COLO668 (cell line): ENCODE results near the gene SYNE2.
A peak's percentile ranks its signal among the peaks of the same experiment; 100 is the strongest.

Experiments
- DNase-seq: peaks from one replicate; lab custom pipeline; 2025; ENCODE audit not compliant: unreplicated experiment; lab: John Stamatoyannopoulos, UW

The SYNE2 gene

DNA sequence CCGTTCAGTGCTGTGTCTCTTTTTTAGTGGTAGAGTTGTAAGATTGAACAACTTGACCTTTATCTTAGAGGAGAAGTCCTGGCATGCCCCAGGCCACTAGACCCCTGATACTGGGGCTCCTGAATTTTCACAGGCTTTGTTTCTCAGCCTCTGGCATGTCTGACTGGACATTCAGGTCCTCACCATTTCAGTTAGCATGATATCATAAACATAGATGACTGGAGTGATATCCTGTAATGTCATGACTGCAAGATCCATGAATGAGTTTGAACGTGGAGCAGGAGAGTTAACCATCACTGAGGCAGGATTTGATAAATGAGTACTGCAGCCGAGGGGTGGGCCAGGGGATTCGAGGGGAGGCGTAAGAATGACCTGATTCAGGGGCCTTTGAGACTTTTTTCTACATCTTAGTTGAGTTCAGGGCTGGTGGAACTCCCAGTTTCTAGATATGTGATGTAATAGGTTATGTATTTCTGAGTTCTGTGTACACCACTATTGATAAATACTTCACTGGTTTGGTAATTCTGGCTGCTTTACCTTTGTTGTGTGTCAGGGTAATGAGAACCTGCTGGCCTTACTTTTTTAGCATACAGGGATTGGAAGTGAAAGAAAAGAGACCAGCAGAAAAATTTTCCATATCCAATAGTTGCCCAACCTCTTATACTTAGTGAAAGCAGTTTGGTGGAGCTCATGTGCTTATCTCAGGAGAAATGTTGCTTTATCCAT lies 217.0 kb downstream of the SYNE2 start:
- no peak for DNase-seq

DNA sequence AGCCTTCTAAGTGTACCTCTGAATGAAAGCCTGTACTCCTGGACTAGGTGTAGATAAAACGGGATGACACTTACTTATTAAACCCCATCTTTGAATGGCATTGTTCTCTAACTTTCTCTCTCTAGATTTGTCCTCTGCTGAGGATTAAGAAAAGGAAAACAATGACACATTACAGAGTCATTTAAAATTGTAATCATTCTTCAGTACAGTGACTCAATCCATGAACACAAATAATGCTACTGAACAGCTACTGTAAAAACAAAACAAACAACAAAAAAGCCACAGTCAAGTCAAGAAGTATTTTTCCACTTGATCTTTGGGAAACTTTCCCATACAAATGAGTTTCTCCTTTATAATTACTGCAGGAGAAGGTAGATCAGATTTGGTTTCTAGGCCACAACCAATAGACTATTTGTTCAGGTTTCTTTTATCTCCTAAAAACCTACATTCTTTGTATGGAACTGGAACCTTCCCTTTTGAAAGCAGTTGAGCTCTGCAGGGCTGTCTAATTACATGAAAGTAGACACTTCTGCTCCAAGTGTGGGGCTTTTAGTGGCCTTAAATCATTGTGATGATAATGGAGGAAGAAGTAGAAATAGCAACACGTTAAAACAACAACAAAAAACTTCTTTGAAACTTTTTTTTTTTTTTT lies 222.3 kb downstream of the SYNE2 start:
- no peak for DNase-seq

DNA sequence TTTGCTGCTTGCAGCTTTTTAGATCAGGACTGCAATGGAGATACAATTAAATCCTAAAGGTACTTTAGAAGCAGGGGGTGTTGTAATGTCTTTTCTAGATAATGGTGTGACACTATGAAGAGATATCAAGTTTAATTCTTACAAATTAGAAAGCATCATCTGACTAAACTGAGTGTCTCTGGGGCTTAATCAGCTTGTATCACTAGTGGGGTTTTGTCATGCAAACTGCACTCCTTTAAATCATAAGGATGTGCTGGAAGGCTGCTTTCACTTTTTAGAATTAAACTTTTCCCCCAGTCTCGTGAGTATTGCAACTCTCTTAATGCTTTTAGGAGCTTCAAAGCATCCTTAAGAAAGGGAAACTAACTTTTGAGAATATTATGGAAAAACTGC lies 222.8 kb downstream of the SYNE2 start:
- no peak for DNase-seq

DNA sequence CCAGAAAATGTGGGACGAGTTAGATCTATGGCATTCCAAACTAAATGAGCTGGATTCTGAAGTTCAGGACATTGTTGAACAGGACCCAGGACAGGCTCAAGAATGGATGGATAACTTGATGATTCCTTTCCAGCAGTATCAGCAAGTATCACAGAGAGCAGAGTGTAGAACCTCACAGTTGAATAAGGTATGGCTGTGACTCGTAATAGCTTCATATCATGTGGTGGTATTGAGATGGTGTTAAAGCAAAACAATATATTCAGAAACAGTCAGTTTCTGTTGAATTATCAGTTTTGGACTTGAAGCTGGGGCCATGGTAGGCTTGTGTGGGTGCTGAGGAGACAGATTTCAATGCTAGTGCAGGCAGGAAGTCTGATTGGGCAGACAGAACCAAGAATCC lies 227.6 kb downstream of the SYNE2 start:
- no peak for DNase-seq

DNA sequence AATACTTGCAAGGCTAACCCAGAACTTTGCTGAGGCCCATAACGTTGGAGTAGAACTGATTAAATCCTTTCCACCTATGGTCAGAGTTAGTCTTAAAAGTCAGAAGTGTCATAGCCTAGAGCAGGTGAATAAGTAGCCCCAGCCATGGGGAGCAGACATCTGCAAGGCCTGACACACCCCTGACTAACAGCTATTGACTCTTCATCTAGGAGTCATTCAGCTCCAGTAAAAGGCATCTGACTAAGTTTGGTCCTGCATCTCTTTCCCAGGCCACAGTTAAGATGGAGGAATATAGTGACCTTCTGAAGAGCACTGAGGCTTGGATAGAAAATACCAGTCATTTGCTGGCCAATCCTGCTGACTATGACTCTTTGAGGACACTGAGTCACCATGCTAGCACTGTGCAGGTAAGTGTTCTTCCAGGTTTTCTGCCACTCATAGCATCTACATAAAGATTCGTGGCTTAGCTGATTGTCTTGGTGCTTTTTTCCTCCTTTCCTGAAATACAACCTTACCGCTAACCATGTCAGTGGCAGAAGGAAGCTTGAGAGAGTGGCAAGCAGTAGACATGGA lies 228.5 kb downstream of the SYNE2 start:
- no peak for DNase-seq

DNA sequence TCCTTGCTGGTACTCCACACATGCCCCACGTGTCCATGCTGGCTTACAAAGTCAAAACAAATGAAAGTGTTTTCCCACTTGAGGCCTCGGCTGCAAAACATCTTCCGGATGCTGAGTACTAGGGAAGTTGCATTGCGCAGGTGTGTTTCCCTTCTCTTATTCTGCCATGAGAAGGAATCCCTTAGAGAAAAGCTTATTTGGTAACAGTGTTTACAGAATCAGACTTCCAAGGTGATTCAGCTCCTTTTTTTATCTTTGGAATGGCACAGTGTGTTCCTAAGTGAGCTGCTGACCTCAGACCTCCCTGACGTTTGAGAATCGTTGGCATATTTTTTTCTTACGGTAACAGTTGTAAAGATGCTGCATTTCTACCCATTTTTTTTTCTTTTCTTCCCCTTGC lies 230.0 kb downstream of the SYNE2 start:
- no peak for DNase-seq

DNA sequence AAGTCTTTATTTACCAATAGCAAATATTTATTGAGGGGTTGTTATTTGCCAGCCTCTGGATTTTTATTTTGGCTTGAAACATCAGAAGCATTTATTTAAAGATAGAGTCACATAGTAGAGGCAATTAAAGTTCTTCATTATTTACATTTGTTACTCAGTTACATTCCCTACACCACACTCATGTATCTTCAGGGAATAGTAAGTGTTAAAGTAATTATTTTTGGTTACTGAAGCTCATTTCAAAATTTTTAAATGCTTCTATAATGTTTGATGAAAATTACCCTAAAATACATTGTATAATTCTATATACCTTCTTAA lies 235.8 kb downstream of the SYNE2 start:
- DNase-seq, result no peak

DNA sequence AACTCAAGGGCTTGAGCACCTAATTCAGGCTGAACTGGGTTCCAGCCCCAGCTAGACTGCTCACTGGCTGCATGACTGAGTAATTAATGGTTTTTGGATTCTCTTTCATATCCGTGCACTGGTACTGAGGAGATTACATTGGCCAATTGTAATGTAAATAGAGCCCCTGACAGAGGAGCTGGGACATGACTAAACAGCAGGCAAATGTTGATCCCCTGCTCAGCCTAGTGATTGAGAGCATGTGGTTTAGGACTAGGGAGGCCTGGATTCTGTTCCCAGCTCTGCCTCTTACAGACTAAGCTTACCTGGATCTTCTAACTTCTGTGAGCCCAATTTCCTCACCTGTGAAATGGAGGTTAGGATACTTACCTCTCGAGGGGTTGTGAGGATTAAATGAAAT lies 237.1 kb downstream of the SYNE2 start:
- DNase-seq, result no peak

DNA sequence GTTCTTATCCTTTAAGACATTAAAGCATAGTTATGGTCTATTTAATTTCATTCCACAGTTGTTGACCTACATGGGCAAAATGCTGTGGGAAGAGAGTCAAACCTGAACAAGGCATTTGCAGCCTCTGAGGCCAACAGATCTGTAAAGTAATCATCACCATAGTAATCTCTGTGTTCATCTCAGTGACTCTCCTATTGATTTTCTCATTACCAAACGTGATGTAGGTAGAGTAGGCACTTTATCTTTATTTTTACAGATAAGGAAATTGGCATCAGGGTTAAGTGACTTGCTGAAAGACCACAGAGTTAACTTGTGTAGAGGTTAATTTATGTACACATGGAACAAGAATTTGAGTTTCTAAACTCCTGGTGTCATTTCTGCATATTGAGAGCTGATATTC lies 238.4 kb downstream of the SYNE2 start:
- no peak for DNase-seq

DNA sequence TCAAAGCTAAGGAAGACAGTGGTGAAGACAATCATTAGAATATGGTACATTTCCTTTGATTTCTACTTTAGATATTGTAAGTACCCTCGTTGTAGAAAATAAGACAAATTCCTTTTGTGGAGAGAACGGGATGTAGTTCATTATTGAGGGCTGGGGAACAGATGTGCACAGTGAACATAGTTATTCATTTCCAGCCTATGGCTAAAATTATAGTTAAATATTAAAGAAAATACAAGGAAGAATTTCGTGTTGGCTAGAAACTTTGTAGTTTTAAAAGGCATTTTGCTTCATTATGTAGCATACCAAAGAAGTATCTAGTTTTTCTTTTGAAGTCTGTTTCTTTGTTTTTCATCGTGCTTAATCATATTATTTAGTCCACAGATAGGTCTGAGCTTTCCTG lies 239.5 kb downstream of the SYNE2 start:
- DNase-seq, result no peak

DNA sequence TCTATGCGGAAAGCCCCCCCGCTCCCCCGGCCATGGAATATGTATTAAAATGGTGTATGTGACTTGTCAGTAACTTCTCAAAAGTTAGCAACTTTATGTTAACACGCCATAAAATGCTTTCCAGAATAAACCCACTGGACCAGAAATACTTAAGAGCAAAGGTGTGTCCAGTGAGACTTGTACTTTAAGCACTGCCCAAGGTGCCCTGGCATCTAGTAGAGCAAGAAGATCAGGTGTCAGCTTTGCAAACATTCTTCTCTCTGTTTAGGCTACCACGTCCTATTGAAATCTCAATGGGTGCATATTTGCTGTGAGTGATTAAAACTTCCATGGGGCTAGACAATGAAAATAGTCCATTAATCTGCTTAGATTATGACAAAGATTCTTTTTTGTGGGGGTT lies 240.1 kb downstream of the SYNE2 start:
- DNase-seq, result peak; percentile 17

DNA sequence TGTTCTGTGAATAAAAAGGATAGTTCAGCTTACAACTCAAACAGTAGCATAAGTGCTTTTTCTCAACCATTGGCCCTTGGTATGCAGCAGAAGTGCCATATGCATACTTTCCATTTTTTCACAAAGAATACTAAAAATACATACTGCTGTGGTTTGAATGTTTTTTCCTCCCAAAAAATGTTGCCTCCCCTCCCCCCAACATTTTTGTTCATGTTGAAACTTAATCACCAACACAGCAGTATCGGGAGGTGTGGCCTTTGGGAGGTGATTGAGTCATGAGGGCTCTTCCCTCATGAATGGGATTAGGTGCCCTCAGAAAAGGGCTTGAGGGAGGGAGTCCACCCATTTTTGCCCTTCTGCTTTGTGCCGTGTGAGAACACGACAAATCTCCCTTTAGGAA lies 242.8 kb downstream of the SYNE2 start:
- no peak for DNase-seq

DNA sequence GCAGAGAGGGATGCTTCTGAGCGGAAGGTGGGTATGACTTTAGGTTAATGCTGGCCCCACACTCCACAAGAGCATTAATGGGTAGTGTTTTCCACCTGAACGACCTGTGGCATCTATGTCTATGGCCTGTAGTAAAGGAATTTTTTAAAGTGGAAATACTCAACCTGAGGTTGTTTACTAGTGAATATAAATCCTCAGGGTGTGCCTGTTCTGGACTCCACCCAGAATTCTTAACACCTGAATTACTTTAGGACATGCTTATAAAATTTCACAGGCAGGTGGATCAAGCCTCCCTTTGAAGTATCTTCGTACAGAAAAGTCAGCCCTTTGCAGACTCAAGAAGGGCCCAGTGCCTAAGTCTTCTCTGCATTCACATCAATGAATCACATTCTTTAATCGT lies 245.3 kb downstream of the SYNE2 start:
- DNase-seq, result no peak

DNA sequence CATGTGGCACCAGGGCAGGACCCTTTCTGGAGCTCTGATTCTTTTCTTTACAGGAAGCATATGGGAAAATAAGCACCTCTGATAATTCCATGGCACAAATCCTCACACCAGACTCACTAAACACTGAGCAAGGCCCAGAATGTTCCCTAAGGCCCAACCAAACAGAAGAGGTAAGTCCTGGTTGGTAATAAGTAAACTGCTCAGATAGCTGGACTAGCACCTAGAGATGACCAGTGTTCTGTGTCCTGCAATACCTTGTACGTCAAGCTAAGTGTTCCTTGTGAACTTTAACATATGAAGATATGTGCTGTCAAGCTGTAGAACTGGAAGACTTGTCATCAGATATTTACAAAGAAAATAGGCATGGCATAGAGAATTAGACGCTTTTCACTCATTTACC lies 254.6 kb downstream of the SYNE2 start:
- DNase-seq, result no peak

DNA sequence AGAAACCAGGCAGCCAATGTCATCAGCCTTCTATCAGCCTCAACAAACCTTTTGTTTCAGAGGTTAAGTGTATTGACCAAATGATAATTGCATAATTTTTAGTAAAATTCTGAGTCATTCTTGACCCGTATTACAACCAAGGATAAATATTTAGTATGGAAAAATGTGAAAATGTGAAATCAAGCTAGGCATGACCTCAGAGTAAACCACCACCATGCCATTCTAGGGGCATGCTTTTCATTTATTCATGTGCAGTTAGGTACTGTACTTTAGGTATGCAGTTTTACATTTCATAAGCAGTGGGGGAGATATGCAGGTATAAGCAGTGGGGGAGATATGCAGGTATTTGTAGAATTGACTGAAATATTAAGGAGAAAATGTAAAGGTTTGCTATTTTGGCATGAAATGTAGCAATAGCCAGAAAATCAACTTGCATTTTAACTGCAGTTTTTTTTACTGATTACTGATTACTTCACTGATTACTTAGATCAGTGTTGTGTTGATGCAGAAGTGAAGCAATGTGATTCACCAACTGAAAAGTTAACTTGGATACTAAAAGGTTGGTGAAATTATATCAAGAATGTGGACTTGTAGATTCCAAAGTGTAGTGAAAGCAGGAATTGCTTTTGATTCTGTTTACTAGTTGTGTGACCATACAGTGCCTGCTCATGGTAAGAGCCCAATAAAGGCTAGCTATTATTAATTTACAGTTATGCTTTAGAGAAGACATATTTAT lies 257.2 kb downstream of the SYNE2 start:
- DNase-seq, result no peak

DNA sequence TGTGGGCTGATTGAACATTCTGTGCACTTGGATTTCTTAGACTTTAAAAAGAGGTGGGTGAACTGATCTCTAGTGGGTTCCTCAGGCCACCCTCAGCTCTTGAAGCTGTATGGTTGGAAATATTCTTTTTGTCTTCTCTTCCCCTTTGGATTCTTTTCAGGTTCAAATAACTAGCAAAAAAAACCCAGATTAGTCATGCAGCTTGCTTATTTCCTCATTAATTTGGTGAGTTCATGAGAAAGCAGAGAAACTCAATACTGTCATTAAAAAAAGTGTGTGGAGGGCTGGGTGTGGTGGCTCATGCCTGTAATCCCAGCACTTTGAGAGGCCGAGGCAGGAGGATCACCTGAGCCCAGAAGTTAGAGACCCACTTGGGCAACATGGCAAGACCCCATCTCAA lies 258.0 kb downstream of the SYNE2 start:
- DNase-seq, result no peak

DNA sequence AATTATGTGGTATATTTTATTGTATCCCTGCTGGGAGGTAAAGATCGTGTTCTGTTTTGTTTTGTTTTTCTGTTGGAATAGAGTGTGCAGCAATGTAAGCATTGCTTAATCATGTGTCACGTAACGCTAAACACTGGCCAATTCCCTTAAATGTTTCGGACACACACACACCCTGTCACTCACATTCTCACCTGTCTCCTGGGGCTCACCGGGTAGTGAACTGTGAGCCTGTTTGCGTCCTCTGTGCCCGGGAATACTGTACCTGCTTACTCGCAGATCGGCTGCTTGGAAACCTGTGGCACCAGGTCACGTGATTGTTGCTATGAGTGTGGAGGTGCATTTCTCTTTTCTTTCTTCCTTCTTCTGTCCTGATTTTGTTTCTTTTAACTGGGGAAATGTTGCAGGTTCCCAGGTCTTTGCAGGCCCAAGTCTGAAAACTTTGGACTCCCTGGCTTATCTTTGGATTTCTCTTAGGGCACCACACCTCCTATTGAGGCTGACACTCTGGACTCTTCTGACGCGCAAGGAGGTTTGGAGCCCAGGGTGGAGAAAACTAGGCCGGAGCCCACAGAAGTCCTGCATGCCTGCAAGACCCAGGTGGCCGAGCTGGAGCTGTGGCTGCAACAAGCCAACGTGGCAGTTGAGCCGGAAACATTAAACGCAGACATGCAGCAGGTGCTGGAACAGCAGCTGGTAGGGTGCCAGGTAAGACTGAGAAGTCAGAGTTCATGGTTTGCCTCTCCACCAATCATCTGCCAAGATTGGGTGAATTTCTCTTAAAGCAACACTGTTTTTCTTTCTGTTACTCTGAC lies 260.3 kb downstream of the SYNE2 start:
- no peak for DNase-seq

DNA sequence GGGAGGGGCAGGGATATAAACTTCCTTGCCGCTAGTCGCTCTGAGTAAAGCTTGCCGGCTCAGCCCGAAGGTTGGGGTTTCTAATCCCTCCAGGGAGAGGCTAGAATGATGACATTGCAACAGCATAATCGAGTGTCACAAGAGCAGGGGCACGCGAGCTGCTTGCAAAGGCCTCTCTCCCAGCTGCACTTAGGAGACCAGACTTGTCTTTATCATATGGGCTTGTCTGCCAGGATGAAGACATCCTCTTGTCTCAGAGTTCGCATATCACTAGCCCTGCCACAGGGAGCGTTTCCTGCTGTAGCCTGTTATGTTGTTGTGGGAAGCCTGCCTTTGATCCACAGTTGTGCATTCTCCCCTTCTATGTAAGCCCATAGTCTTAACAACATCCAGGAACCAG lies 261.4 kb downstream of the SYNE2 start:
- no peak for DNase-seq

DNA sequence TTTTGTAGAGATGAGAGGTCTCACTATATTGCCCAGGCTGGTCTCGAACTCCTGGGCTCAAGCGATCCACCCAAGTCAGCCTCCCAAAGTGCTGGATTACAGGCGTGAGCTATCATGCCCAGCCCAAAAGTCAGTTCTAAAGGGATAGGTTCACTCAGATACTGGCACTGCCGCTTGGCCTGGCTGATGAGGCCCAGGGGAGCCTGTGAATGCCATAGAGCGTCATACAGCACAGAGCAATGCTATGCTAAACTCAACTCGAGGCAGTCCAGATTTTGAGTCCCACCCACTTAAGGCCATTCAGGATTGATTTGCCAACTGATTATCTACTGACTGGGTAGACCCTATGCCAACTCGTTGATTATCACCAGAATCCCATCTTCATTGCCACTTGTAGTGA lies 262.0 kb downstream of the SYNE2 start:
- DNase-seq, result no peak

DNA sequence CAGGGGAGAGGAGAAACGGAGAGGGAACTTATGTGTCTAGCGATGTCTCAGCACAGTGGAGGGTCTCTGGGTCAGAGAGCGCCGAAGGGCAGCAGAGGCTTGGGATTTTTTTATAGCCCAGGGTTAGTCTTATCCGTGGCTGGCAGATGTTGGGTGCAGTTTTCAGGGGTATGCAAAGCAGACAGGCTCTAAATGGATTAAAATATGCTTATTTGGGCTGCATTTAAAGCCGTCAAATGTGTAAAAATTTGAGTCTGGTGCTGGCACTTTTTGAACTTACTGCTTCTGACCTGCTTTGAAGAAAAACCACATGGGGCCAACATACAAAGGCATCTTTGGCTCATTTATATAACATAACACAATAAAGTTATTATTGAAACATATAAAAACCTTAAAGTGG lies 262.6 kb downstream of the SYNE2 start:
- no peak for DNase-seq

DNA sequence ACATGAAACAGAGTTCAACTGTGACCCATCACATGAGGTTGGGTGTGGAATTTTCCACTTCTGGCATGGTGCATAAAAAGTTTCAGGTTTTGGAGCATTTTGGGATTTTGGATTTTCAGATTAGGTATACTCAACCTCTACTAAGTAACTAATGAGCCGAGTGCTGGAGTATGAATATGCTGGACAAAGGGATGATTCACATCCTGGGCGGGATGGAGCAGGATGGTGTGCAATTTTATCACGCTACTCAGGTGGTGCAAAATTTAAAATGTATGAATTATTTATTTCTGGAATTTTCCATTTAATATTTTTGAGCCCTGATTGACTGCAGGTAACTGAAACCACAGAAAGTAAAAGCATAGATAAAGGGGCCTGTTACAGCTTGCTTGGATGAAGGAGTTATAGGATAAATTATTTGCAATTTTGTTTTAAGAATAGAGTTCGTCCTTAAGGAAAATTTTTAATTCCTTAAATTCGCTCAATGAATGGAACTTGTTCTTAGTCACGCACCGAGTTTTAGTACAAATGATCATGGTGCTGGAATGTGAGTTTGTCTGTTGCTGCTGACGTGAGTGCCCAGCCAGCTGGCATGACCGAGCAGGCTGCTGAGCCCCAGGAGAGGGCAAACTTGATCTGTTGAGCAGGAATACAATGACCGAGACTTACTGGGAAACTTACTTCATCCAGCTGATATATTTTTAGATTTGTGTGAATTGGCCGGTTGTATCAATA lies 265.0 kb downstream of the SYNE2 start:
- DNase-seq, result no peak
